GM12891 (cell line): ENCODE results near the gene USP15.

Experiments
- PAX5 ChIP-seq: IDR thresholded peaks from 2 replicates; pipeline ENCODE4 v1.6.1; 2011; ENCODE audit warnings: low read length, moderate library complexity, mild to moderate bottlenecking; ENCODE audit not compliant: insufficient read depth, severe bottlenecking
- POLR2A ChIP-seq: IDR thresholded peaks from 2 replicates; pipeline ENCODE4 v1.6.1; 2011; ENCODE audit warnings: low read depth, low read length, control low read depth
- POLR2AphosphoS5 ChIP-seq: IDR thresholded peaks from 2 replicates; pipeline ENCODE4 v1.6.1; 2011; ENCODE audit warnings: low read depth, low read length, control low read depth
- POU2F2 ChIP-seq: IDR thresholded peaks from 2 replicates; pipeline ENCODE4 v1.6.1; 2011; ENCODE audit warnings: low read depth, mild to moderate bottlenecking, control low read depth, low read length, moderate library complexity
- TAF1 ChIP-seq: IDR thresholded peaks from 2 replicates; pipeline ENCODE4 v1.6.1; 2011; ENCODE audit warnings: low read depth, low read length, control low read depth

GRCh38 chr12:62263966-62264365, 3.8 kb downstream of the USP15 start:
- no peak for TF ChIP-seq POLR2A
- TF ChIP-seq TAF1: no peak
- TF ChIP-seq POLR2AphosphoS5: no peak
- TF ChIP-seq POU2F2: no peak
- no peak for TF ChIP-seq PAX5
